Epithelial cell of esophagus (primary cell): Measurements from ENCODE around the gene CFAP61.
A peak's percentile ranks its signal among the peaks of the same experiment; 100 is the strongest.
"Not testable (repeated sequence)": the region's sequence is repeated elsewhere in the genome, so short reads cannot be mapped to it uniquely, and the experiment has no call there.

Source experiments
- DNase-seq: peaks from one replicate; pipeline ENCODE4 v3.0.0; 2010; ENCODE audit warnings: low read depth
- H3K4me3 ChIP-seq: 2 replicates; pipeline ENCODE4 v1.5.1; 2011; ENCODE audit warnings: mild to moderate bottlenecking, low read length, control low read depth
- CTCF ChIP-seq: IDR thresholded peaks from 2 replicates; pipeline ENCODE4 v1.5.1; 2011; ENCODE audit warnings: low read depth, mild to moderate bottlenecking, low read length, control low read depth, inconsistent platforms; ENCODE audit not compliant: insufficient read depth; ENCODE audit errors: missing control alignments

CFAP61 gene

GRCh38 chr20:20237093-20237959 lies 185.0 kb downstream of the CFAP61 start:
- DNase-seq, result peak; percentile 47
- H3K4me3 ChIP-seq, result no peak overlapping the region
- peak; percentile 89 for TF ChIP-seq CTCF

- H3K4me3 ChIP-seq, result no peak overlapping the region
- no peak for DNase-seq
- TF ChIP-seq CTCF, result no peak
Observed at GRCh38 chr20:20241976-20242375, 189.6 kb downstream of the CFAP61 start.

- H3K4me3 ChIP-seq, DNase-seq: not testable (repeated sequence)
Observed at GRCh38 chr20:20244384-20244783, 192.1 kb downstream of the CFAP61 start.

- H3K4me3 ChIP-seq, result no peak overlapping the region
- no peak for TF ChIP-seq CTCF
- DNase-seq, result no peak
Observed at GRCh38 chr20:20246996-20247633, 194.8 kb downstream of the CFAP61 start.

- TF ChIP-seq CTCF, result no peak
- DNase-seq, result no peak
- H3K4me3 ChIP-seq, result no peak overlapping the region
Observed at GRCh38 chr20:20248620-20249200, 196.4 kb downstream of the CFAP61 start.

GRCh38 chr20:20251317-20251716 lies 199.0 kb downstream of the CFAP61 start:
- no peak for TF ChIP-seq CTCF
- no peak overlapping the region for H3K4me3 ChIP-seq
- DNase-seq, result no peak

GRCh38 chr20:20251836-20252235 lies 199.5 kb downstream of the CFAP61 start:
- H3K4me3 ChIP-seq, result no peak overlapping the region
- TF ChIP-seq CTCF, result no peak
- no peak for DNase-seq
